Heart left ventricle (tissue), 16 donors: ENCODE measurements around the gene PCNT. TPM values are rescaled to one million over a fixed set of nuclear protein-coding genes. Genes with fewer than 3 reads are reported as not detected.
A peak's percentile ranks its signal among the peaks of the same experiment; 100 is the strongest.

Experiments used
- ATAC-seq, 4 donors: fragments of 200-7000 bp; cut with Tn5 transposase; one replicate each; pipeline ENCODE4 v1.9.1; 2020 to 2022; ENCODE audit warnings: moderate library complexity in 4 of 4, mild to moderate bottlenecking in 3 of 4, moderate number of reproducible peaks in 1 of 4
- DNase-seq, 5 donors: peaks; one replicate each; pipeline ENCODE4 v3.0.0-alpha.2; 2020
- H3K27ac ChIP-seq, 12 donors: fragments of 200-600 bp; sonication (generic) in 4 of 12; one replicate each; pipeline versions ENCODE4 v1.5.0 to v1.8.0; 2016 to 2022; ENCODE audit warnings: mild to moderate bottlenecking in 2 of 12
- H3K27me3 ChIP-seq, 9 donors: fragments of 200-600 bp; sonication (generic) in 2 of 9; one replicate each; pipeline versions ENCODE4 v1.5.1 to v1.8.0; 2016 to 2022; ENCODE audit warnings: mild to moderate bottlenecking in 3 of 9
- H3K36me3 ChIP-seq, 9 donors: fragments of 200-600 bp; sonication (generic) in 2 of 9; one replicate each; pipeline versions ENCODE4 v1.5.0 to v1.8.0; 2018 to 2022; ENCODE audit warnings: mild to moderate bottlenecking in 2 of 9
- H3K4me1 ChIP-seq, 12 donors: fragments of 200-600 bp; sonication (generic) in 4 of 12; one replicate each; pipeline versions ENCODE4 v1.5.0 to v1.8.0; 2016 to 2022; ENCODE audit warnings: mild to moderate bottlenecking in 3 of 12
- H3K4me3 ChIP-seq, 12 donors: fragments of 200-600 bp; sonication (generic) in 4 of 12; one replicate each; pipeline versions ENCODE4 v1.5.0 to v1.8.0; 2017 to 2022; ENCODE audit warnings: mild to moderate bottlenecking in 9 of 12, moderate library complexity in 4 of 12
- H3K9me3 ChIP-seq, 12 donors: fragments of 200-600 bp; sonication (generic) in 4 of 12; one replicate each; pipeline versions ENCODE4 v1.5.0 to v1.8.0; 2016 to 2022; ENCODE audit warnings: mild to moderate bottlenecking in 1 of 12
- POLR2A ChIP-seq, 2 donors: fragments of 450-650 bp; IDR thresholded peaks; one replicate each; pipeline ENCODE4 v1.6.1; 2017; ENCODE audit warnings: antibody characterized with exemption in 2 of 2, mild to moderate bottlenecking in 2 of 2, moderate library complexity in 2 of 2
- WGBS, 4 donors: extraction: QIAGEN DNeasy Blood & Tissue Kit in 2 of 4; methylation state at CpG; one replicate each; pipeline versions ENCODE4 v1.1.5 to v1.1.7; 2013 to 2018; 5-methylcytosine and 5-hydroxymethylcytosine counted together
- intact Hi-C, 10 donors: fragments of 100-400 bp; cut with DNase I; formaldehyde crosslinking; loops; one replicate each; pipeline versions ENCODE4 v1.11.1 to v1.14.2; 2022
- polyA plus RNA-seq, 2 donors: library from polyadenylated mRNA; stranded (reverse); fragments of 200-250 nt; gene quantifications; one replicate each; pipeline ENCODE4 v1.2.3, GENCODE V29; 2013
- total RNA-seq, 9 donors: library from RNA; depleted of rRNA in 2 of 9; stranded (reverse); fragments of >200 nt in 2 of 9; fragmentation: NEBNext Ultra II Directional in 3 of 9; extraction: Animal tissue kit (Norgen Biotek cat#: 25700) in 3 of 9; gene quantifications; one replicate each; pipeline versions ENCODE4 v1.1.0 to v1.2.4, GENCODE V29; 2016 to 2023
- TF ChIP-seq, protein P1 (sequence below), 12 donors: fragments of 200-600 bp; sonication (generic) in 4 of 12; IDR thresholded peaks; one replicate each; pipeline versions ENCODE4 v1.5.0 to v1.8.0; 2018 to 2022; ENCODE audit warnings: antibody characterized with exemption in 12 of 12, mild to moderate bottlenecking in 5 of 12
- donor health status: ischemic (EF 13 %, LVEDD 7.1; RV severe dilation, severe dysfunction).
- donor health status: healthy with polysubstance abuse.
- donor health status: DM: no; HTN: yes; CAD: no.
- donor health status: DM: no; HTN: no; CAD: no.
- donor health status: ischemic (EF 25% LVEDD 6.9; RV normal size, moderate dysfunction).
- donor health status: ischemic (EF 25% LVEDD 5.7; RV mildly dilated, moderate dysfunction).
- donor health status: healthy.
- donor health status: DM: yes; HTN: yes; CAD: no.
- donor health status: ischemic (EF 35%, LVEDD 5.7; RV mildly dilated, moderate dysfunction).
- donor health status: nonischemic (EF 11% LVEDD 7.7; RV severe dilation, severe dysfunction).
- donor health status: DM: yes; HTN: yes; CAD: no.
- donor health status: PGD.
- donor health status: ischemic (EF 29% LVEDD 5.4; RV normal size, mild dysfunction).
- donor health status: nonischemic (EF 23%, LVEDD 6.1; RV moderate dilation, normal function).

Gene PCNT
- total and polyA plus RNA-seq, 11 donors, result 17.0 to 73.0 (median 36.7) TPM

DNA sequence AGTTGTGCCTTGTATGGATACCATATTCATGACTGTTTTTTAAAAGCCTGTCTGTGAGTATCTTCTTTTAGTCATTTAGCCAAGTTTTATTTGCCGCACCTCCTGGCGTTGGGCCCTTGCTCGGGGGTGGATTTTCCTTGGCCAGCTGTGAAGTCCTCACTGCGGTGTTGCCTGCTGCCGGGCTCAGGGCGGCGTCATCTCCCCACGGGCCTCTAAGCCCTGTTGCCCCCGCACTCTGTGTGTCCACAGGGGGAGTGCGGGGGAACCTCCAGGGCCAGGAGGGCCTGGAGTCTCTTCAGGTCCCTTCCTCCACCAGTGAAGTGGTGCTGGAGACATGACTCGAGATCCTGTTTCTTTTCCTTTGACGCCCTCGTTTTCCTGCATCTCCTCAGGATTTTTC is 69.0 kb downstream of the PCNT start:
- intact Hi-C loops, result no loop called here
- ATAC-seq (peak in 3 of 4 donors; percentile 37 to 80 (median 64)), DNase-seq (peak in 4 of 5 donors; percentile 46 to 58 (median 48))
- Histone ChIP-seq H3K9me3 (no peaks in the 10 kb centered on the region), H3K27ac (peak overlapping the region in 4 of 12 donors; percentile 17 to 34 (median 32)), H3K36me3 (peaks cover 0 to 84% (median 74%) of the 10 kb centered on the region in 9 donors), H3K27me3 (no peaks in the 10 kb centered on the region), H3K4me3 (no peak overlapping the region), H3K4me1 (peaks cover 0 to 8% (median 0%) of the 10 kb centered on the region in 12 donors)
- TF ChIP-seq POLR2A (IDR thresholded peaks at IDR 0.05), result no peak
- TF ChIP-seq, protein P1, sequence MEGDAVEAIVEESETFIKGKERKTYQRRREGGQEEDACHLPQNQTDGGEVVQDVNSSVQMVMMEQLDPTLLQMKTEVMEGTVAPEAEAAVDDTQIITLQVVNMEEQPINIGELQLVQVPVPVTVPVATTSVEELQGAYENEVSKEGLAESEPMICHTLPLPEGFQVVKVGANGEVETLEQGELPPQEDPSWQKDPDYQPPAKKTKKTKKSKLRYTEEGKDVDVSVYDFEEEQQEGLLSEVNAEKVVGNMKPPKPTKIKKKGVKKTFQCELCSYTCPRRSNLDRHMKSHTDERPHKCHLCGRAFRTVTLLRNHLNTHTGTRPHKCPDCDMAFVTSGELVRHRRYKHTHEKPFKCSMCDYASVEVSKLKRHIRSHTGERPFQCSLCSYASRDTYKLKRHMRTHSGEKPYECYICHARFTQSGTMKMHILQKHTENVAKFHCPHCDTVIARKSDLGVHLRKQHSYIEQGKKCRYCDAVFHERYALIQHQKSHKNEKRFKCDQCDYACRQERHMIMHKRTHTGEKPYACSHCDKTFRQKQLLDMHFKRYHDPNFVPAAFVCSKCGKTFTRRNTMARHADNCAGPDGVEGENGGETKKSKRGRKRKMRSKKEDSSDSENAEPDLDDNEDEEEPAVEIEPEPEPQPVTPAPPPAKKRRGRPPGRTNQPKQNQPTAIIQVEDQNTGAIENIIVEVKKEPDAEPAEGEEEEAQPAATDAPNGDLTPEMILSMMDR (IDR thresholded peaks at IDR 0.05), result no peak
- 67 to 78% (median 74%) methylated on average over 13 of the region's 13 CpGs for WGBS, 4 donors

DNA sequence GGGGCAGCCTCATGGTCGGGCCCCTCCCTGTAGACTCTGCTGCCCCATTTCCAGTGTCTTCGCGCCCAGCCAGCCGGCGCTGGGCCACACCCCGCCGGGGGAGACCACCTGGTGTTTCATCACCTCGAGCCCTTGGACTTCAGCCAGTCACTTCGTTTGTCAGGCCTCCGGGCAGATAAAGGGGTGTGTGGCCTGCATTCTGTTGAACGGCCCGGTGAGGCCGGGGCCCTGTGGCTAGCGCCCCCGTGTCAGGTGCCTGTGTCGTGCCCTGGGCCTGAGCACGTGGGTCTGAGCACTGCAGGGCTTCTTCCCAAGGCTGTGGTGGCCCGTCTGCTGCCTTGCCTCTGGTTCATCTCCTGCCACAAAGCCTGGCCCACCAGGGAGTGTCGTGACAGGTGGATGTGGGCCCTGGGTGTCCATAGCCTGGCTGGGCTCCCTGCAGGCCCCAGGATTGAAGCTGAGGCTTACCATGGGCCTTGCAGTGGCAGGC is 69.5 kb downstream of the PCNT start:
- 64 to 70% (median 68%) methylated on average over 14 to 19 of the region's 19 CpGs for WGBS, 4 donors
- H3K4me3 ChIP-seq, result no peak overlapping the region
- intact Hi-C loops, result no loop called here
- DNase-seq, result peak in 1 of 5 donors; percentile 54
- H3K4me1 ChIP-seq, result peaks cover 0 to 8% (median 0%) of the 10 kb centered on the region in 12 donors
- H3K36me3 ChIP-seq, result peaks cover 0 to 85% (median 80%) of the 10 kb centered on the region in 9 donors
- peak overlapping the region in 3 of 12 donors; percentile 17 to 34 (median 29) for H3K27ac ChIP-seq
- H3K9me3 ChIP-seq, result no peaks in the 10 kb centered on the region
- ATAC-seq, result peak in 2 of 4 donors; percentile 22 to 29
- no peak for TF ChIP-seq POLR2A (IDR thresholded peaks at IDR 0.05)
- TF ChIP-seq, protein P1 (IDR thresholded peaks at IDR 0.05), result no peak
- H3K27me3 ChIP-seq, result no peaks in the 10 kb centered on the region

DNA sequence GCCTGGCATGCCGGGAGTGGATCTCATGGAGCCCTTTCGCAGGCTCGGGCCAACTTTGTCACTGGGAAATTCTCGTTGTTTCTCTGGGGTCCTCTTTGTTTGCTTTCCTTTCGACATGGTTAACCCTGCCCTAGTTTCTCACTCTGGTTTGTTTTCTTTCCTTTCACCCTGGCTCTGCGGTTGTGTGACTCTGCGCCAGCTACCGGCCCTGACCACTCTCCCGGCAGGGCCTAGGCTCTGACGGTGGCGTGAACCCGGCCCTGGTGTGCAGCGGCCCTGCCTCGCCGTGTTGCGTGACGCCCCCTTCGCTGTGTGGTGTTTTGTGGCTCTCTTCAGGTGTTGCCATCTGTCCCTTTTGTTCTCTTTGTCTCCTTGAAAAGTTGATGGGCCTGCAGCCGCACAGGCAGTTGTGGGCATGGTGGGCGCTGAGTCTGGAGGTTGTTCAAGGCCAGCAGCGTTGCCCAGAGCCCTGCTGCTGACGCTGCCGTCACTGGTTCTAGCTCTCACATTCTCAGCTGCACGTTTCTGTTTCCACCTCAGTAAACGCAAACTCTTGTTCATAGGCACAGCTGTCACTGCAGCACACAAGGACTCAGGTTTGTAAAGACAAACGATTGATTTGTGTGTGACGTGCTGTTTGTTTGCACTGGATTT is 70.1 kb downstream of the PCNT start:
- H3K36me3 ChIP-seq, result peaks cover 0 to 85% (median 79%) of the 10 kb centered on the region in 9 donors
- DNase-seq, result peak in 1 of 5 donors; percentile 31

DNA sequence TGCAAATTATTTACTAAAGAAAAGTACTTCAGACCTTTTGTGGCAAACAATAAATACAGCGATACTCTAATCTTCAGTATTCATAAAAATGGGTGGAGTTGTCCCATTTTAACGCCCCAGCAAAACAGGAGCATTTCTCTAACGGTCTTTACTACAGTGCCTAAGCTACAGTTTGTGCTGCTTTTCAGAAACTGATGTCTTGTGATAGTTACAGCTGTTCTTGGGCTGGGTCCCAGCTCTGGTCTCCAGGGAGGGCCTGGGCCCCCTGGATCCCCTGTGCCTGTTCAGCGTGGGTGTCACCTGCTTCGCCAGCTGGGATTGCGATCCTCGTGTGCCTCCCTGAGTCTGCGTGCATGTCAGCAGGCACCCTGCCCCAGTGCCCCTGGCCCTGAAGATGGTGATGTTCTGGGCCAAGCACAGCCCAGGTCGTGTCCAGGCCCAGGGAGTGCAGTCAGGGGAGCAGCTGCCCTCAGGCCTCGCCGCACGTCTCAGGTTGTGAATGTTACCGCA is 70.7 kb downstream of the PCNT start:
- DNase-seq (peak in 1 of 5 donors; percentile 50), ATAC-seq (no peak)
- Histone ChIP-seq H3K36me3 (peaks cover 0 to 84% (median 77%) of the 10 kb centered on the region in 9 donors), H3K4me1 (peaks cover 0 to 8% (median 0%) of the 10 kb centered on the region in 12 donors), H3K27me3 (no peaks in the 10 kb centered on the region), H3K9me3 (no peaks in the 10 kb centered on the region), H3K27ac (no peak overlapping the region), H3K4me3 (no peak overlapping the region)
- intact Hi-C loops, result no loop called here
- WGBS, 4 donors, result 83 to 91% (median 85%) methylated on average over 13 of the region's 13 CpGs
- TF ChIP-seq, protein P1 (IDR thresholded peaks at IDR 0.05), result no peak
- TF ChIP-seq POLR2A (IDR thresholded peaks at IDR 0.05), result no peak

More for the DNA sequence above, 70.1 kb downstream of the PCNT start:
- intact Hi-C loops, result no loop called here
- ATAC-seq, result no peak
- peaks cover 0 to 8% (median 0%) of the 10 kb centered on the region in 12 donors for H3K4me1 ChIP-seq
- WGBS, 4 donors, result 91 to 95% (median 93%) methylated on average over 27 of the region's 27 CpGs
- H3K27ac ChIP-seq, result no peak overlapping the region
- no peaks in the 10 kb centered on the region for H3K27me3 ChIP-seq
- H3K9me3 ChIP-seq, result no peaks in the 10 kb centered on the region
- no peak overlapping the region for H3K4me3 ChIP-seq
- TF ChIP-seq POLR2A (IDR thresholded peaks at IDR 0.05), result no peak
- TF ChIP-seq, protein P1 (IDR thresholded peaks at IDR 0.05), result no peak
